HCT116 (cell line): Measurements from ENCODE around the gene LY86.
A peak's percentile ranks its signal among the peaks of the same experiment; 100 is the strongest.

Experiments used
- CEBPB ChIP-seq: IDR thresholded peaks from 2 replicates; pipeline ENCODE4 v1.6.1; 2012; ENCODE audit warnings: low read depth
- CTCF ChIP-seq, 3 experiments: fragments of 200-600 bp in 1 of 3; sonication (generic) in 1 of 3; IDR thresholded peaks in 2 of 3; conservative IDR thresholded peaks in 1 of 3; 2 replicates each; pipeline ENCODE4 v1.5.1; 2012 to 2017; ENCODE audit warnings: low read depth in 2 of 3, low read length in 2 of 3, antibody characterized with exemption in 1 of 3, borderline replicate concordance in 1 of 3, control low read depth in 1 of 3, mild to moderate bottlenecking in 1 of 3, mixed read lengths in 1 of 3, mixed run types in 1 of 3, moderate library complexity in 1 of 3; ENCODE audit not compliant: insufficient read depth in 1 of 3
- EGR1 ChIP-seq: IDR thresholded peaks from 2 replicates; pipeline ENCODE4 v1.6.1; 2012; ENCODE audit warnings: low read depth
- EZH2 ChIP-seq: fragments of 200-600 bp; sonication (generic); IDR thresholded peaks from 2 replicates; pipeline ENCODE4 v1.6.1; 2017; ENCODE audit warnings: antibody characterized with exemption, mixed run types
- JUND ChIP-seq: IDR thresholded peaks from 2 replicates; pipeline ENCODE4 v1.6.1; 2012
- MAX ChIP-seq: IDR thresholded peaks from 2 replicates; pipeline ENCODE4 v1.6.1; 2012
- POLR2A ChIP-seq: IDR thresholded peaks from 2 replicates; pipeline ENCODE4 v1.7.0; 2011; ENCODE audit warnings: borderline replicate concordance; ENCODE audit not compliant: insufficient read depth, insufficient read length; ENCODE audit errors: extremely low read depth
- POLR2AphosphoS5 ChIP-seq: IDR thresholded peaks from 2 replicates; pipeline ENCODE4 v1.6.1; 2011; ENCODE audit warnings: mild to moderate bottlenecking, low read depth, low read length, moderate library complexity
- REST ChIP-seq: IDR thresholded peaks from 2 replicates; pipeline ENCODE4 v1.6.1; 2012; ENCODE audit warnings: low read depth
- SIN3A ChIP-seq: IDR thresholded peaks from 2 replicates; pipeline ENCODE4 v1.6.1; 2012; ENCODE audit warnings: low read depth
- SP1 ChIP-seq: IDR thresholded peaks from 2 replicates; pipeline ENCODE4 v1.6.1; 2012; ENCODE audit warnings: low read depth
- SRF ChIP-seq: IDR thresholded peaks from 2 replicates; pipeline ENCODE4 v1.6.1; 2012; ENCODE audit warnings: low read depth
- TCF7L2 ChIP-seq: IDR thresholded peaks from 2 replicates; pipeline ENCODE4 v1.7.0; 2011; ENCODE audit warnings: borderline replicate concordance, inconsistent platforms; ENCODE audit not compliant: insufficient read depth, insufficient read length; ENCODE audit errors: extremely low read depth
- ZNF274 ChIP-seq: fragments of 200-500 bp; sonication (Bioruptor generic); IDR thresholded peaks from 2 replicates; pipeline ENCODE4 v1.6.1; 2014; ENCODE audit warnings: mild to moderate bottlenecking, low read depth, low read length, inconsistent platforms

- TF ChIP-seq CTCF (IDR thresholded peaks at IDR 0.05 in 2 of 3, conservative IDR thresholded peaks at IDR 0.05 in 1 of 3; ENCODE audit: borderline replicate concordance in 1 of 3, insufficient read depth in 1 of 3, low read depth in 2 of 3, low read length in 2 of 3) (peak; percentile 71 to 97 (median 94)), JUND (no peak), SP1 (no peak), POLR2A (no peak), EZH2 (no peak), POLR2AphosphoS5 (no peak), EGR1 (no peak), ZNF274 (no peak), MAX (no peak), REST (no peak), SIN3A (no peak), TCF7L2 (no peak), CEBPB (no peak), SRF (peak; percentile 64)
These were observed 31.6 kb upstream of the LY86 start for GRCh38 chr6:6556738-6557503.
